GM12892 (cell line): ENCODE results near the gene CGNL1.

Source experiments
- POLR2AphosphoS5 ChIP-seq: IDR thresholded peaks from 2 replicates; pipeline ENCODE4 v1.6.1; 2011; ENCODE audit warnings: low read depth, low read length, control low read depth
- TAF1 ChIP-seq: IDR thresholded peaks from 2 replicates; pipeline ENCODE4 v1.6.1; 2011; ENCODE audit warnings: low read depth, mild to moderate bottlenecking, control low read depth, low read length, borderline replicate concordance

- TF ChIP-seq TAF1, result no peak
- no peak for TF ChIP-seq POLR2AphosphoS5
Observed at GRCh38 chr15:57344282-57344681, 32.0 kb upstream of the CGNL1 start.
